ENCODE measurements around the gene PIK3R5. TPM values are rescaled to one million over a fixed set of nuclear protein-coding genes. Genes with fewer than 3 reads are reported as not detected.

The PIK3R5 gene
- 10 to 100 TPM; 32.2 to 46.9 TPM for total RNA-seq

- DNase-seq (ENCODE audit: low spot score in 2 of 2), result peak; percentile 75 to 76
- H3K27ac Mint-ChIP-seq, result peak within 1 kb of the TSS; percentile 40 to 73
- H3K9me3 Mint-ChIP-seq, result peaks cover 13 to 19% of the 10 kb centered on the region in 2 donors
- peaks cover 25 to 49% of the 10 kb centered on the region in 2 donors for H3K36me3 Mint-ChIP-seq
- ATAC-seq, result peak; percentile 76 to 83
These were observed at the start of gene PIK3R5 for GRCh38 chr17:8965394-8966168. Gene PIK3R5 (minus strand): TSS chr17:8965707. CDS start chr17:8911494, 54,213 bp downstream.

GRCh38 chr17:9011001-9011400 lies 45.5 kb upstream of the PIK3R5 start:
- ATAC-seq (no peak), DNase-seq (ENCODE audit: low spot score in 2 of 2) (no peak)
- Mint-ChIP-seq H3K36me3 (no peaks in the 10 kb centered on the region), H3K9me3 (no peaks in the 10 kb centered on the region), H3K27ac (no peak overlapping the region)

GRCh38 chr17:9009737-9010136 lies 44.2 kb upstream of the PIK3R5 start:
- Mint-ChIP-seq H3K27ac (no peak overlapping the region), H3K9me3 (no peaks in the 10 kb centered on the region), H3K36me3 (peaks cover 0 to 9% of the 10 kb centered on the region in 2 donors)
- DNase-seq (ENCODE audit: low spot score in 2 of 2) (no peak), ATAC-seq (no peak)

- Mint-ChIP-seq H3K27ac (no peak overlapping the region), H3K9me3 (no peaks in the 10 kb centered on the region), H3K36me3 (peaks cover 0 to 9% of the 10 kb centered on the region in 2 donors)
- no peak for ATAC-seq
- no peak for DNase-seq (ENCODE audit: low spot score in 2 of 2)
These were observed 43.6 kb upstream of the PIK3R5 start for GRCh38 chr17:9009096-9009495.

GRCh38 chr17:9007052-9007714 lies 41.7 kb upstream of the PIK3R5 start:
- ATAC-seq, result no peak
- H3K36me3 Mint-ChIP-seq, result peaks cover 0 to 9% of the 10 kb centered on the region in 2 donors

GRCh38 chr17:9006175-9006767 lies 40.8 kb upstream of the PIK3R5 start:
- Mint-ChIP-seq H3K36me3 (peaks cover 0 to 9% of the 10 kb centered on the region in 2 donors), H3K27ac (no peak overlapping the region), H3K9me3 (no peaks in the 10 kb centered on the region)
- DNase-seq (ENCODE audit: low spot score in 2 of 2), result no peak
- ATAC-seq, result no peak

More at GRCh38 chr17:9007052-9007714, 41.7 kb upstream of the PIK3R5 start:
- no peaks in the 10 kb centered on the region for H3K9me3 Mint-ChIP-seq
- H3K27ac Mint-ChIP-seq, result no peak overlapping the region
- no peak for DNase-seq (ENCODE audit: low spot score in 2 of 2)

GRCh38 chr17:9004961-9005285 lies 39.4 kb upstream of the PIK3R5 start:
- no peak for DNase-seq (ENCODE audit: low spot score in 2 of 2)
- Mint-ChIP-seq H3K9me3 (no peaks in the 10 kb centered on the region), H3K36me3 (peaks cover 0 to 9% of the 10 kb centered on the region in 2 donors), H3K27ac (no peak overlapping the region)
- no peak for ATAC-seq

GRCh38 chr17:9004132-9004960 lies 38.8 kb upstream of the PIK3R5 start:
- H3K9me3 Mint-ChIP-seq, result no peaks in the 10 kb centered on the region
- H3K27ac Mint-ChIP-seq, result no peak overlapping the region
- H3K36me3 Mint-ChIP-seq, result peaks cover 0 to 9% of the 10 kb centered on the region in 2 donors
- ATAC-seq, result peak in 1 of 2 donors; percentile 21
- no peak for DNase-seq (ENCODE audit: low spot score in 2 of 2)

- ATAC-seq (peak in 1 of 2 donors; percentile 37), DNase-seq (ENCODE audit: low spot score in 2 of 2) (no peak)
- Mint-ChIP-seq H3K9me3 (no peaks in the 10 kb centered on the region), H3K36me3 (peaks cover 0 to 9% of the 10 kb centered on the region in 2 donors), H3K27ac (no peak overlapping the region)
These were observed 38.0 kb upstream of the PIK3R5 start for GRCh38 chr17:9003355-9004131.

GRCh38 chr17:9002606-9003354 lies 37.3 kb upstream of the PIK3R5 start:
- peak; percentile 45 to 75 for ATAC-seq

GRCh38 chr17:9002227-9002605 lies 36.7 kb upstream of the PIK3R5 start:
- ATAC-seq (no peak), DNase-seq (ENCODE audit: low spot score in 2 of 2) (no peak)
- peaks cover 0 to 9% of the 10 kb centered on the region in 2 donors for H3K36me3 Mint-ChIP-seq
- H3K9me3 Mint-ChIP-seq, result no peaks in the 10 kb centered on the region
- H3K27ac Mint-ChIP-seq, result no peak overlapping the region

More at GRCh38 chr17:9002606-9003354, 37.3 kb upstream of the PIK3R5 start:
- DNase-seq (ENCODE audit: low spot score in 2 of 2), result peak in 1 of 2 donors; percentile 46
- Mint-ChIP-seq H3K36me3 (peaks cover 0 to 9% of the 10 kb centered on the region in 2 donors), H3K27ac (no peak overlapping the region), H3K9me3 (no peaks in the 10 kb centered on the region)

- Mint-ChIP-seq H3K36me3 (peaks cover 0 to 9% of the 10 kb centered on the region in 2 donors), H3K27ac (no peak overlapping the region), H3K9me3 (no peaks in the 10 kb centered on the region)
- ATAC-seq (no peak), DNase-seq (ENCODE audit: low spot score in 2 of 2) (no peak)
These were observed 36.1 kb upstream of the PIK3R5 start for GRCh38 chr17:9001559-9001958.

- ATAC-seq, result peak; percentile 71 to 74
- no peaks in the 10 kb centered on the region for H3K9me3 Mint-ChIP-seq
- peak; percentile 72 to 83 for DNase-seq (ENCODE audit: low spot score in 2 of 2)
- H3K36me3 Mint-ChIP-seq, result no peaks in the 10 kb centered on the region
- H3K27ac Mint-ChIP-seq, result no peak overlapping the region
These were observed 32.6 kb upstream of the PIK3R5 start for GRCh38 chr17:8997994-8998628.

GRCh38 chr17:8995711-8996110 lies 30.2 kb upstream of the PIK3R5 start:
- DNase-seq (ENCODE audit: low spot score in 2 of 2), result no peak
- H3K27ac Mint-ChIP-seq, result no peak overlapping the region
- no peak for ATAC-seq
- H3K9me3 Mint-ChIP-seq, result no peaks in the 10 kb centered on the region
- H3K36me3 Mint-ChIP-seq, result no peaks in the 10 kb centered on the region

GRCh38 chr17:8994319-8994718 lies 28.8 kb upstream of the PIK3R5 start:
- no peaks in the 10 kb centered on the region for H3K36me3 Mint-ChIP-seq
- no peaks in the 10 kb centered on the region for H3K9me3 Mint-ChIP-seq
- no peak overlapping the region for H3K27ac Mint-ChIP-seq
- peak; percentile 59 to 72 for DNase-seq (ENCODE audit: low spot score in 2 of 2)
- ATAC-seq, result peak; percentile 65 to 70
